H9 (cell line): ENCODE results near the gene PTGIR. TPM values are rescaled to one million over a fixed set of nuclear protein-coding genes. Genes with fewer than 3 reads are reported as not detected.

Source experiments
- DNase-seq: peaks from one replicate; pipeline ENCODE4 v3.0.0-alpha.2; 2017
- H2AFZ ChIP-seq: one replicate; pipeline ENCODE4 v1.6.1; 2013; ENCODE audit warnings: mild to moderate bottlenecking, low read length, control low read depth, moderate library complexity
- H2AK5ac ChIP-seq: 2 replicates; pipeline ENCODE4 v1.6.1; 2013; ENCODE audit warnings: low read length, control low read depth, mixed read lengths; ENCODE audit not compliant: insufficient read length
- H2BK120ac ChIP-seq: one replicate; pipeline ENCODE4 v1.6.1; 2013; ENCODE audit warnings: low read depth, mild to moderate bottlenecking, low read length, control low read depth, inconsistent platforms; ENCODE audit not compliant: poor library complexity, severe bottlenecking
- H2BK12ac ChIP-seq: 2 replicates; pipeline ENCODE4 v1.6.1; 2013; ENCODE audit warnings: low read length, control low read depth, mixed read lengths, low read depth; ENCODE audit not compliant: insufficient read length
- H2BK15ac ChIP-seq: 2 replicates; pipeline ENCODE4 v1.6.1; 2013; ENCODE audit warnings: low read depth, low read length, control low read depth
- H2BK20ac ChIP-seq: one replicate; pipeline ENCODE4 v1.6.1; 2013; ENCODE audit warnings: low read depth, mild to moderate bottlenecking, low read length, control low read depth, inconsistent platforms; ENCODE audit not compliant: poor library complexity, severe bottlenecking
- H2BK5ac ChIP-seq: 2 replicates; pipeline ENCODE4 v1.6.1; 2013; ENCODE audit warnings: low read length, control low read depth, mixed read lengths; ENCODE audit not compliant: insufficient read length
- H3K14ac ChIP-seq: 2 replicates; pipeline ENCODE4 v1.6.1; 2013; ENCODE audit warnings: low read length, control low read depth; ENCODE audit not compliant: insufficient read depth
- H3K18ac ChIP-seq: 2 replicates; pipeline ENCODE4 v1.6.1; 2013; ENCODE audit warnings: low read depth, mild to moderate bottlenecking, mixed read lengths, low read length, control low read depth; ENCODE audit not compliant: insufficient read length
- H3K23ac ChIP-seq: 2 replicates; pipeline ENCODE4 v1.6.1; 2013; ENCODE audit warnings: low read length, control low read depth, mixed read lengths, low read depth; ENCODE audit not compliant: insufficient read length
- H3K23me2 ChIP-seq: 2 replicates; pipeline ENCODE4 v1.6.1; 2013; ENCODE audit warnings: low read depth, mild to moderate bottlenecking, mixed read lengths, low read length, control low read depth; ENCODE audit not compliant: insufficient read length, poor library complexity, severe bottlenecking
- H3K27ac ChIP-seq: 2 replicates; pipeline ENCODE4 v1.5.1; 2013; ENCODE audit warnings: low read length, control low read depth, mixed read lengths, low read depth; ENCODE audit not compliant: insufficient read length
- H3K27me3 ChIP-seq: 2 replicates; pipeline ENCODE4 v1.6.1; 2013; ENCODE audit warnings: low read length, control low read depth, inconsistent platforms; ENCODE audit not compliant: insufficient read depth
- H3K4ac ChIP-seq: 2 replicates; pipeline ENCODE4 v1.6.1; 2013; ENCODE audit warnings: low read depth, mild to moderate bottlenecking, control low read depth, inconsistent platforms, low read length, moderate library complexity
- H3K4me1 ChIP-seq: 2 replicates; pipeline ENCODE4 v1.6.1; 2013; ENCODE audit warnings: low read length, control low read depth, inconsistent platforms; ENCODE audit not compliant: insufficient read depth
- H3K4me2 ChIP-seq: 2 replicates; pipeline ENCODE4 v1.6.1; 2013; ENCODE audit warnings: low read length, control low read depth, mixed read lengths; ENCODE audit not compliant: insufficient read length, insufficient read depth
- H3K56ac ChIP-seq: 2 replicates; pipeline ENCODE4 v1.6.1; 2013; ENCODE audit warnings: low read depth, mild to moderate bottlenecking, mixed read lengths, low read length, control low read depth; ENCODE audit not compliant: insufficient read length
- H3K79me1 ChIP-seq: 2 replicates; pipeline ENCODE4 v1.6.1; 2013; ENCODE audit warnings: low read depth, mild to moderate bottlenecking, moderate library complexity, low read length, control low read depth, inconsistent platforms; ENCODE audit not compliant: insufficient read depth, poor library complexity, severe bottlenecking
- H3K79me2 ChIP-seq: 2 replicates; pipeline ENCODE4 v1.6.1; 2013; ENCODE audit warnings: low read length, control low read depth, inconsistent platforms; ENCODE audit not compliant: insufficient read depth
- H3K9ac ChIP-seq: 2 replicates; pipeline ENCODE4 v1.6.1; 2013; ENCODE audit warnings: low read length, control low read depth, mixed read lengths; ENCODE audit not compliant: insufficient read length; ENCODE audit errors: extremely low read depth
- H3K9me3 ChIP-seq: one replicate; pipeline ENCODE4 v1.6.1; 2013; ENCODE audit warnings: low read depth, low read length, inconsistent platforms; ENCODE audit not compliant: control insufficient read depth
- H3T11ph ChIP-seq: one replicate; pipeline ENCODE4 v1.6.1; 2013; ENCODE audit warnings: mild to moderate bottlenecking, low read length, control low read depth, inconsistent platforms
- H4K20me1 ChIP-seq: one replicate; pipeline ENCODE4 v1.6.1; 2013; ENCODE audit not compliant: control insufficient read depth, insufficient read length, insufficient read depth
- H4K5ac ChIP-seq: 2 replicates; pipeline ENCODE4 v1.6.1; 2013; ENCODE audit warnings: low read depth, mild to moderate bottlenecking, mixed read lengths, low read length, control low read depth; ENCODE audit not compliant: insufficient read length
- H4K8ac ChIP-seq: replicated peaks from 2 replicates; pipeline ENCODE4 v1.6.1; 2013; ENCODE audit warnings: low read length, control low read depth, mixed read lengths, low read depth; ENCODE audit not compliant: insufficient read length
- H4K91ac ChIP-seq: 2 replicates; pipeline ENCODE4 v1.6.1; 2013; ENCODE audit warnings: low read depth, mild to moderate bottlenecking, moderate library complexity, mixed read lengths, low read length, control low read depth; ENCODE audit not compliant: insufficient read length
- H3K27ac Mint-ChIP-seq, 3 experiments: 2 replicates in 2 of 3; 3 replicates in 1 of 3; pipeline ENCODE4 v1.8.0; 2020 to 2021; ENCODE audit warnings: mixed read lengths in 3 of 3, mild to moderate bottlenecking in 1 of 3, moderate library complexity in 1 of 3
- H3K27me3 Mint-ChIP-seq: 2 replicates; pipeline ENCODE4 v1.8.0; 2021; ENCODE audit warnings: low read depth, mild to moderate bottlenecking, moderate library complexity, mixed read lengths
- H3K36me3 Mint-ChIP-seq, 3 experiments: 2 replicates in 2 of 3; 3 replicates in 1 of 3; pipeline ENCODE4 v1.8.0; 2020 to 2021; ENCODE audit warnings: low read depth in 3 of 3, mixed read lengths in 3 of 3; ENCODE audit not compliant: insufficient read depth in 1 of 3
- H3K4me1 Mint-ChIP-seq, 2 experiments: 2 replicates each; pipeline ENCODE4 v1.8.0; 2020; ENCODE audit warnings: mixed read lengths in 2 of 2
- H3K4me3 Mint-ChIP-seq, 2 experiments: 2 replicates in 1 of 2; 3 replicates in 1 of 2; pipeline ENCODE4 v1.8.0; 2020 to 2021; ENCODE audit warnings: mild to moderate bottlenecking in 2 of 2, mixed read lengths in 2 of 2, moderate library complexity in 1 of 2
- H3K9me3 Mint-ChIP-seq, 2 experiments: 2 replicates in 1 of 2; 3 replicates in 1 of 2; pipeline ENCODE4 v1.8.0; 2020; ENCODE audit warnings: mild to moderate bottlenecking in 2 of 2, mixed read lengths in 2 of 2, moderate library complexity in 1 of 2
- WGBS: extraction: QIAGEN DNeasy Blood & Tissue Kit; methylation state at CpG from one replicate; pipeline ENCODE4 v1.1.7; 2013; ENCODE audit warnings: missing lambda C conversion rate, low lambda C conversion rate, mixed read lengths; ENCODE audit not compliant: insufficient read length; ENCODE audit errors: extremely low coverage; 5-methylcytosine and 5-hydroxymethylcytosine counted together
- total RNA-seq: library from RNA; stranded (reverse); gene quantifications from 2 replicates; pipeline ENCODE4 v1.2.1, GENCODE V29; 2021
- TF ChIP-seq, protein P1 (sequence below): fragments of 200-600 bp; sonication (generic); conservative IDR thresholded peaks from 3 replicates; pipeline ENCODE4 v1.8.0; 2021; ENCODE audit warnings: antibody characterized with exemption, mild to moderate bottlenecking

The PTGIR gene
- total RNA-seq, 1 experiment from 2014 or later = not detected

GRCh38 chr19:46608581-46609345, 16.1 kb downstream of the PTGIR start:
- H2BK5ac ChIP-seq = no peak overlapping the region
- no CpG with 5 or more reads among the region's 27 CpGs for WGBS
- H3K9me3 Mint-ChIP-seq = no peaks in the 10 kb centered on the region
- H3K23ac ChIP-seq = no peak overlapping the region
- no peak overlapping the region for H4K8ac ChIP-seq
- no peak overlapping the region for H3K18ac ChIP-seq
- H3K4me3 Mint-ChIP-seq = no peak overlapping the region
- no peak overlapping the region for H2BK12ac ChIP-seq
- H3K56ac ChIP-seq = no peak overlapping the region
- H3K23me2 ChIP-seq = no peaks in the 10 kb centered on the region
- H2BK20ac ChIP-seq = no peak overlapping the region
- peak overlapping the region in 1 of 3 experiments; percentile 8; a peak in 1 of 7 replicates for H3K27ac Mint-ChIP-seq
- peaks cover 28 to 52% (median 50%) of the 10 kb centered on the region in 3 experiments; a peak in 6 of 7 replicates for H3K36me3 Mint-ChIP-seq
- no peaks in the 10 kb centered on the region for H3K27me3 Mint-ChIP-seq
- H2AK5ac ChIP-seq = no peak overlapping the region
- TF ChIP-seq, protein P1, sequence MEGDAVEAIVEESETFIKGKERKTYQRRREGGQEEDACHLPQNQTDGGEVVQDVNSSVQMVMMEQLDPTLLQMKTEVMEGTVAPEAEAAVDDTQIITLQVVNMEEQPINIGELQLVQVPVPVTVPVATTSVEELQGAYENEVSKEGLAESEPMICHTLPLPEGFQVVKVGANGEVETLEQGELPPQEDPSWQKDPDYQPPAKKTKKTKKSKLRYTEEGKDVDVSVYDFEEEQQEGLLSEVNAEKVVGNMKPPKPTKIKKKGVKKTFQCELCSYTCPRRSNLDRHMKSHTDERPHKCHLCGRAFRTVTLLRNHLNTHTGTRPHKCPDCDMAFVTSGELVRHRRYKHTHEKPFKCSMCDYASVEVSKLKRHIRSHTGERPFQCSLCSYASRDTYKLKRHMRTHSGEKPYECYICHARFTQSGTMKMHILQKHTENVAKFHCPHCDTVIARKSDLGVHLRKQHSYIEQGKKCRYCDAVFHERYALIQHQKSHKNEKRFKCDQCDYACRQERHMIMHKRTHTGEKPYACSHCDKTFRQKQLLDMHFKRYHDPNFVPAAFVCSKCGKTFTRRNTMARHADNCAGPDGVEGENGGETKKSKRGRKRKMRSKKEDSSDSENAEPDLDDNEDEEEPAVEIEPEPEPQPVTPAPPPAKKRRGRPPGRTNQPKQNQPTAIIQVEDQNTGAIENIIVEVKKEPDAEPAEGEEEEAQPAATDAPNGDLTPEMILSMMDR = no peak
- peaks cover 4% of the 10 kb centered on the region for H3K79me1 ChIP-seq
- no peak overlapping the region for H2BK15ac ChIP-seq
- H3K79me2 ChIP-seq = no peaks in the 10 kb centered on the region; the same call in 1 of the 2 replicates
- H3K4me1 ChIP-seq = no peaks in the 10 kb centered on the region
- no peak overlapping the region for H3K27ac ChIP-seq
- no peak overlapping the region for H4K91ac ChIP-seq
- H3K14ac ChIP-seq = no peak overlapping the region; the same call in 1 of the 2 replicates
- H2AFZ ChIP-seq = no peak overlapping the region
- H3K27me3 ChIP-seq = no peaks in the 10 kb centered on the region
- H3T11ph ChIP-seq = no peak overlapping the region
- H3K9me3 ChIP-seq = no peaks in the 10 kb centered on the region
- H3K9ac ChIP-seq = no peak overlapping the region
- H3K4me2 ChIP-seq = no peak overlapping the region
- H2BK120ac ChIP-seq = no peak overlapping the region
- no peak overlapping the region for H3K4ac ChIP-seq
- H4K20me1 ChIP-seq = no peaks in the 10 kb centered on the region
- peaks cover under 1 to 12% of the 10 kb centered on the region in 2 experiments; a peak in 3 of 4 replicates for H3K4me1 Mint-ChIP-seq
- no peak for DNase-seq
- no peak overlapping the region for H4K5ac ChIP-seq
